K562 (cell line): ENCODE measurements around the gene FASN. TPM values are rescaled to one million over a fixed set of nuclear protein-coding genes. Genes with fewer than 3 reads are reported as not detected.

Experiments used
- ATAC-seq: fragments of 200-7000 bp; cut with Tn5 transposase; 3 replicates; pipeline ENCODE4 v1.9.1; 2020; ENCODE audit warnings: moderate library complexity
- BruUV-seq: library from RNA; stranded (reverse); fragments of 400-500 nt; replicated peaks from 2 replicates; lab custom pipeline; 2021; lab: Mats Ljungman, UMichigan
- CTCF ChIA-PET: fragments of 300-600 bp; formaldehyde crosslinking; extraction: SDS; loops from one replicate; lab custom pipeline; 2021; ENCODE audit warnings: low intra/inter-chr PET ratio; lab: Yijun Ruan, JAX
- POLR2A ChIA-PET: fragments of 300-600, 350-650 bp; sonication (Branson Sonifier 250); formaldehyde crosslinking; extraction: SDS; loops from one replicate; lab custom pipeline; 2021; ENCODE audit warnings: antibody characterized with exemption, inconsistent platforms; lab: Yijun Ruan, JAX
- DNase-seq, 4 experiments: peaks; one replicate each; pipeline versions ENCODE4 v3.0.0 to v3.0.0-alpha.2; 2011 to 2018; ENCODE audit warnings: low spot score in 3 of 4, mixed read lengths in 3 of 4; ENCODE audit errors: extremely low read depth in 1 of 4
- FAIRE-seq: peaks from 2 replicates; lab custom pipeline; 2011; peaks lifted over from hg19 to GRCh38; lab: Jason Lieb, UNC
- H2AFZ ChIP-seq: 2 replicates; pipeline ENCODE4 v1.6.0; 2011; ENCODE audit warnings: low read depth, low read length, control low read depth, inconsistent platforms
- H3K27ac ChIP-seq: fragments of 200-600 bp; 3 replicates; pipeline ENCODE4 v1.8.0; 2011; ENCODE audit warnings: low read depth, mild to moderate bottlenecking, control low read depth, inconsistent platforms, low read length, moderate library complexity, mixed read lengths; ENCODE audit errors: extremely low read depth
- H3K27me3 ChIP-seq, 2 experiments: fragments of 300-600 bp in 1 of 2; 2 replicates in 1 of 2; 3 replicates in 1 of 2; pipeline versions ENCODE4 v1.6.0 to v1.8.0; 2011; ENCODE audit warnings: inconsistent platforms in 2 of 2, low read length in 2 of 2, mild to moderate bottlenecking in 1 of 2, mixed read lengths in 1 of 2, moderate library complexity in 1 of 2; ENCODE audit not compliant: control insufficient read depth in 2 of 2, insufficient read depth in 2 of 2
- H3K36me3 ChIP-seq: fragments of 300-600 bp; 3 replicates; pipeline ENCODE4 v1.8.0; 2011; ENCODE audit warnings: mild to moderate bottlenecking, low read length, inconsistent platforms; ENCODE audit not compliant: control insufficient read depth, insufficient read depth
- H3K4me1 ChIP-seq, 2 experiments: fragments of 200-600 bp in 1 of 2; replicated peaks in 1 of 2; 2 replicates in 1 of 2; 3 replicates in 1 of 2; pipeline versions ENCODE4 v1.5.1 to v1.8.0; 2011; ENCODE audit warnings: inconsistent platforms in 2 of 2, low read length in 2 of 2, mild to moderate bottlenecking in 1 of 2, mixed read lengths in 1 of 2, moderate library complexity in 1 of 2; ENCODE audit not compliant: control insufficient read depth in 2 of 2, insufficient read depth in 2 of 2
- H3K4me2 ChIP-seq: 2 replicates; pipeline ENCODE4 v1.6.1; 2011; ENCODE audit warnings: low read length, control low read depth, inconsistent platforms, mixed read lengths; ENCODE audit not compliant: insufficient read depth
- H3K4me3 ChIP-seq: fragments of 200-600 bp; sonication (generic), shearing (Covaris generic); 2 replicates; pipeline ENCODE4 v1.5.1; 2016; ENCODE audit warnings: control low read depth, inconsistent platforms
- H3K79me2 ChIP-seq: fragments of 200-600 bp; 3 replicates; pipeline ENCODE4 v1.8.0; 2011; ENCODE audit warnings: low read length, inconsistent platforms; ENCODE audit not compliant: control insufficient read depth, insufficient read depth
- H3K9ac ChIP-seq, 2 experiments: 2 replicates each; pipeline versions ENCODE4 v1.6.0 to v1.6.1; 2011; ENCODE audit warnings: low read depth in 2 of 2, low read length in 2 of 2, control low read depth in 1 of 2, inconsistent platforms in 1 of 2, mild to moderate bottlenecking in 1 of 2, mixed read lengths in 1 of 2; ENCODE audit not compliant: insufficient read depth in 1 of 2
- H3K9me1 ChIP-seq: one replicate; pipeline ENCODE4 v1.6.0; 2011; ENCODE audit warnings: inconsistent platforms, mild to moderate bottlenecking, low read length, moderate library complexity; ENCODE audit not compliant: control insufficient read depth, insufficient read depth
- H3K9me3 ChIP-seq: replicated peaks from 2 replicates; pipeline ENCODE4 v1.5.1; 2011; ENCODE audit warnings: low read depth, low read length, inconsistent platforms; ENCODE audit not compliant: control insufficient read depth, insufficient read depth
- H4K20me1 ChIP-seq: replicated peaks from 2 replicates; pipeline ENCODE4 v1.6.1; 2011; ENCODE audit warnings: low read length, inconsistent platforms, mixed read lengths; ENCODE audit not compliant: control insufficient read depth, insufficient read depth
- ADNP ChIP-seq: fragments of 200-800 bp; sonication (Bioruptor generic); IDR thresholded peaks from 2 replicates; pipeline ENCODE4 v1.6.1; 2016; ENCODE audit warnings: missing genetic modification characterization, missing compliant biosample characterization
- AFF1 ChIP-seq, 2 experiments: fragments of 450-650 bp; IDR thresholded peaks; 2 replicates each; pipeline ENCODE4 v1.6.1; 2018; ENCODE audit warnings: mild to moderate bottlenecking in 2 of 2, low read depth in 1 of 2; ENCODE audit not compliant: partially characterized antibody in 2 of 2
- DACH1 ChIP-seq: fragments of 450-650 bp; IDR thresholded peaks from 2 replicates; pipeline ENCODE4 v1.6.1; 2018; ENCODE audit not compliant: partially characterized antibody
- DNMT1 ChIP-seq: fragments of 450-650 bp; IDR thresholded peaks from 2 replicates; pipeline ENCODE4 v1.6.1; 2016; ENCODE audit warnings: antibody characterized with exemption, mild to moderate bottlenecking
- ELF2 ChIP-seq: fragments of 250-450 bp; sonication (Bioruptor Pico); IDR thresholded peaks from 2 replicates; pipeline ENCODE4 v1.5.0; 2021; ENCODE audit warnings: mild to moderate bottlenecking
- HMBOX1 ChIP-seq: sonication (generic); IDR thresholded peaks from 2 replicates; pipeline ENCODE4 v1.6.1; 2016
- HNRNPL ChIP-seq: fragments of 200-400 bp; formaldehyde crosslinking; IDR thresholded peaks from 2 replicates; pipeline ENCODE4 v1.6.1; 2017; ENCODE audit warnings: low read depth, mild to moderate bottlenecking, low read length
- MAZ ChIP-seq, 2 experiments: fragments of 450-650 bp in 1 of 2; sonication (generic) in 1 of 2; formaldehyde crosslinking; IDR thresholded peaks in 1 of 2; conservative IDR thresholded peaks in 1 of 2; 2 replicates each; pipeline versions ENCODE4 v1.4.0 to v1.5.0; 2020; ENCODE audit warnings: mild to moderate bottlenecking in 1 of 2, missing genetic modification reagents in 1 of 2
- NRF1 ChIP-seq, 2 experiments: fragments of 450-650 bp; IDR thresholded peaks in 1 of 2; conservative IDR thresholded peaks in 1 of 2; 2 replicates each; pipeline ENCODE4 v1.6.1; 2014; ENCODE audit warnings: mild to moderate bottlenecking in 2 of 2
- RBBP5 ChIP-seq: fragments of 200-600 bp; sonication (generic); IDR thresholded peaks from 2 replicates; pipeline ENCODE4 v1.6.1; 2012; ENCODE audit warnings: borderline replicate concordance, mild to moderate bottlenecking, low read length, control low read depth, inconsistent platforms; ENCODE audit not compliant: insufficient read depth, poor library complexity, severe bottlenecking
- RNF2 ChIP-seq: sonication (generic); IDR thresholded peaks from 2 replicates; pipeline ENCODE4 v1.6.1; 2016
- SP1 ChIP-seq: sonication (generic); formaldehyde crosslinking; IDR thresholded peaks from 2 replicates; pipeline ENCODE4 v1.8.1; 2022; ENCODE audit warnings: mild to moderate bottlenecking, missing genetic modification reagents
- TEAD4 ChIP-seq, 2 experiments: sonication (generic) in 1 of 2; formaldehyde crosslinking in 1 of 2; IDR thresholded peaks; 2 replicates each; pipeline versions ENCODE4 v1.6.1 to v1.8.0; 2012 to 2022; ENCODE audit warnings: borderline replicate concordance in 1 of 2, inconsistent platforms in 1 of 2, low read length in 1 of 2, mild to moderate bottlenecking in 1 of 2, missing genetic modification reagents in 1 of 2
- ZNF253 ChIP-seq: fragments of 250-450 bp; sonication (Bioruptor Pico); conservative IDR thresholded peaks from 2 replicates; pipeline ENCODE4 v1.6.1; 2021; ENCODE audit warnings: mild to moderate bottlenecking
- ZNF280B ChIP-seq: fragments of 250-450 bp; sonication (Bioruptor Pico); IDR thresholded peaks from 2 replicates; pipeline ENCODE4 v1.5.1; 2021; ENCODE audit warnings: mild to moderate bottlenecking
- ZNF764 ChIP-seq: fragments of 250-450 bp; sonication (Bioruptor Pico); IDR thresholded peaks from 2 replicates; pipeline ENCODE4 v1.4.0; 2020; ENCODE audit warnings: low read depth, mild to moderate bottlenecking, moderate library complexity
- WGBS: fragments of 100-300 bp; shearing (Covaris generic); methylation state at CpG from one replicate; pipeline ENCODE4 v1.1.6; 2016; ENCODE audit warnings: low coverage, mixed read lengths; ENCODE audit not compliant: insufficient coverage; ENCODE audit errors: missing lambda C conversion rate; 5-methylcytosine and 5-hydroxymethylcytosine counted together
- in situ Hi-C: fragments of 300-500 bp; cut with MboI; formaldehyde crosslinking; loops from 4 replicates; pipeline ENCODE4 v1.15.0; 2018; ENCODE audit warnings: inconsistent platforms, mixed read lengths
- intact Hi-C: fragments of 100-400 bp; cut with micrococcal nuclease; formaldehyde crosslinking; loops from 2 replicates; pipeline ENCODE4 v1.14.2; 2022
- polyA plus RNA-seq, 8 experiments: library from polyadenylated mRNA; depleted of rRNA in 4 of 8; stranded (reverse) in 5 of 8; unstranded in 3 of 8; fragments of >200 nt; fragmentation: Nextera tagmentation in 2 of 8; fragmentation: Illumina TruSeq in 1 of 8; extraction: Ambion mirVana in 2 of 8; extraction: Trizol in 1 of 8; gene quantifications; 2 replicates each; pipeline versions ENCODE4 v1.2.1 to v1.2.3, GENCODE V29; 2011 to 2014; ENCODE audit warnings: inconsistent platforms in 1 of 8, missing spikeins in 1 of 8
- total RNA-seq, 7 experiments: library from RNA; depleted of rRNA in 6 of 7; stranded (reverse); fragments of >200 nt in 6 of 7; fragmentation: Illumina TruSeq in 2 of 7; extraction: Trizol in 2 of 7; gene quantifications; 2 replicates each; pipeline versions ENCODE4 v1.2.1 to v1.2.3, GENCODE V29; 2011 to 2021; ENCODE audit warnings: low replicate concordance in 1 of 7

The FASN gene
- total and polyA plus RNA-seq, 9 of the 15 experiments (the other 6 are each of a cell fraction or from before 2014, with no cell fraction given), result 0.15 to 663 (median 49.9) TPM

- H3K79me2 ChIP-seq, result peaks cover 28% of the 10 kb centered on the region
- peaks cover 6 to 92% of the 10 kb centered on the region in 2 experiments; a peak in 3 of 5 replicates for H3K4me1 ChIP-seq
- TF ChIP-seq ZNF764 (CRISPR knock-in tag), result no peak
- TF ChIP-seq RBBP5, result no peak
- no peak for TF ChIP-seq DNMT1
- TF ChIP-seq HNRNPL, result no peak
- TF ChIP-seq AFF1 (IDR thresholded peaks at IDR 0.05; ENCODE audit: low read depth in 1 of 2, partially characterized antibody in 2 of 2), result no peak
- TF ChIP-seq HMBOX1, result no peak
- TF ChIP-seq NRF1 (conservative IDR thresholded peaks at IDR 0.05 in 1 of 2, IDR thresholded peaks at IDR 0.05 in 1 of 2), result no peak
- no peak for TF ChIP-seq MAZ (CRISPR knock-in tag; conservative IDR thresholded peaks at IDR 0.05 in 1 of 2, IDR thresholded peaks at IDR 0.05 in 1 of 2)
- TF ChIP-seq ZNF280B (CRISPR knock-in tag), result no peak
- TF ChIP-seq TEAD4 (IDR thresholded peaks at IDR 0.05; ENCODE audit: low read length), result no peak
- no peak for TF ChIP-seq TEAD4 (CRISPR knock-in tag; IDR thresholded peaks at IDR 0.05; ENCODE audit: borderline replicate concordance)
- TF ChIP-seq ZNF253 (CRISPR knock-in tag), result no peak
- no peak for TF ChIP-seq ADNP (tag)
- no peak for TF ChIP-seq SP1 (CRISPR knock-in tag)
- TF ChIP-seq RNF2, result no peak
- TF ChIP-seq ELF2, result no peak
- no peak for TF ChIP-seq DACH1
These were observed 44.9 kb downstream of the FASN start for GRCh38 chr17:82053130-82053529.

More at GRCh38 chr17:82053130-82053529, 44.9 kb downstream of the FASN start:
- Histone ChIP-seq H3K36me3 (peaks cover 78% of the 10 kb centered on the region; the same call in 2 of the 3 replicates), H3K4me3 (peak overlapping the region; percentile 98), H3K9me3 (no peaks in the 10 kb centered on the region), H3K27me3 (no peaks in the 10 kb centered on the region), H3K27ac (no peak overlapping the region), H3K9ac (peak overlapping the region; percentile 80 to 97; a peak in 3 of 4 replicates), H3K4me2 (peak overlapping the region; percentile 88), H3K9me1 (no peaks in the 10 kb centered on the region), H2AFZ (no peak overlapping the region), H4K20me1 (0 out of 2 replicates have a peak, but pooled peaks cover 11% of the 10 kb centered on the region)
- no peak for FAIRE-seq
- ChIA-PET POLR2A (interaction anchor here (0.6 to 1.6 kb wide), 4 partner anchors 10 to 731 kb away, joined by 3 to 11 read pairs (median 4); partner anchors contain the start of gene DCXR), CTCF (no interaction called here)
- no peak for DNase-seq
- TSS peak; percentile 36 for BruUV-seq
- intact Hi-C loops, result no loop called here
- in situ Hi-C loops, result no loop called here
- no peak for ATAC-seq
- WGBS, result 85% methylated on average over 11 of the region's 19 CpGs
